ENCODE measurements around the gene SSRP1.

- no peak for TF ChIP-seq CTCF (IDR thresholded peaks at IDR 0.05; ENCODE audit: poor library complexity, severe bottlenecking)
- no peak for TF ChIP-seq EP300 (conservative IDR thresholded peaks at IDR 0.05; ENCODE audit: poor library complexity, severe bottlenecking)
- no peak for TF ChIP-seq POLR2AphosphoS5 (IDR thresholded peaks at IDR 0.05)
- TF ChIP-seq EZH2 (IDR thresholded peaks at IDR 0.05; ENCODE audit: borderline replicate concordance, insufficient read depth, low read length, poor library complexity, severe bottlenecking): no peak
- no peak for TF ChIP-seq SMC3 (conservative IDR thresholded peaks at IDR 0.05; ENCODE audit: poor library complexity)
- TF ChIP-seq REST (IDR thresholded peaks at IDR 0.05; ENCODE audit: borderline replicate concordance): no peak
- no peak for TF ChIP-seq RAD21 (conservative IDR thresholded peaks at IDR 0.05)
- no peak for TF ChIP-seq TAF1 (IDR thresholded peaks at IDR 0.05; ENCODE audit: low read depth)
Measured at GRCh38 chr11:57314221-57314973, 21.3 kb downstream of the SSRP1 start.

All from neural cell (in vitro differentiated cells).